ENCODE measurements around the gene CAPZB.

- TF ChIP-seq REST (IDR thresholded peaks at IDR 0.05; ENCODE audit: insufficient replicate concordance, low read depth), result no peak
- TF ChIP-seq CTCF (IDR thresholded peaks at IDR 0.05; ENCODE audit: insufficient read depth, low read length), result no peak
- TF ChIP-seq GABPA (IDR thresholded peaks at IDR 0.05; ENCODE audit: low read depth), result no peak
Observed at GRCh38 chr1:19305880-19306279, 179.5 kb downstream of the CAPZB start.
